GM11168 (cell line): ENCODE results near the gene ACBD5.
"Not testable (repeated sequence)": the region's sequence is repeated elsewhere in the genome, so short reads cannot be mapped to it uniquely, and the experiment has no call there.

Experiments
- in situ Hi-C: fragments of 300-500 bp; cut with MboI; formaldehyde crosslinking; loops from one replicate; pipeline ENCODE4 v1.12.0; 2022; ENCODE audit warnings: low sequenced_read_pairs; ENCODE audit not compliant: unreplicated experiment

The ACBD5 gene, protein sequence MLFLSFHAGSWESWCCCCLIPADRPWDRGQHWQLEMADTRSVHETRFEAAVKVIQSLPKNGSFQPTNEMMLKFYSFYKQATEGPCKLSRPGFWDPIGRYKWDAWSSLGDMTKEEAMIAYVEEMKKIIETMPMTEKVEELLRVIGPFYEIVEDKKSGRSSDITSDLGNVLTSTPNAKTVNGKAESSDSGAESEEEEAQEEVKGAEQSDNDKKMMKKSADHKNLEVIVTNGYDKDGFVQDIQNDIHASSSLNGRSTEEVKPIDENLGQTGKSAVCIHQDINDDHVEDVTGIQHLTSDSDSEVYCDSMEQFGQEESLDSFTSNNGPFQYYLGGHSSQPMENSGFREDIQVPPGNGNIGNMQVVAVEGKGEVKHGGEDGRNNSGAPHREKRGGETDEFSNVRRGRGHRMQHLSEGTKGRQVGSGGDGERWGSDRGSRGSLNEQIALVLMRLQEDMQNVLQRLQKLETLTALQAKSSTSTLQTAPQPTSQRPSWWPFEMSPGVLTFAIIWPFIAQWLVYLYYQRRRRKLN

DNA sequence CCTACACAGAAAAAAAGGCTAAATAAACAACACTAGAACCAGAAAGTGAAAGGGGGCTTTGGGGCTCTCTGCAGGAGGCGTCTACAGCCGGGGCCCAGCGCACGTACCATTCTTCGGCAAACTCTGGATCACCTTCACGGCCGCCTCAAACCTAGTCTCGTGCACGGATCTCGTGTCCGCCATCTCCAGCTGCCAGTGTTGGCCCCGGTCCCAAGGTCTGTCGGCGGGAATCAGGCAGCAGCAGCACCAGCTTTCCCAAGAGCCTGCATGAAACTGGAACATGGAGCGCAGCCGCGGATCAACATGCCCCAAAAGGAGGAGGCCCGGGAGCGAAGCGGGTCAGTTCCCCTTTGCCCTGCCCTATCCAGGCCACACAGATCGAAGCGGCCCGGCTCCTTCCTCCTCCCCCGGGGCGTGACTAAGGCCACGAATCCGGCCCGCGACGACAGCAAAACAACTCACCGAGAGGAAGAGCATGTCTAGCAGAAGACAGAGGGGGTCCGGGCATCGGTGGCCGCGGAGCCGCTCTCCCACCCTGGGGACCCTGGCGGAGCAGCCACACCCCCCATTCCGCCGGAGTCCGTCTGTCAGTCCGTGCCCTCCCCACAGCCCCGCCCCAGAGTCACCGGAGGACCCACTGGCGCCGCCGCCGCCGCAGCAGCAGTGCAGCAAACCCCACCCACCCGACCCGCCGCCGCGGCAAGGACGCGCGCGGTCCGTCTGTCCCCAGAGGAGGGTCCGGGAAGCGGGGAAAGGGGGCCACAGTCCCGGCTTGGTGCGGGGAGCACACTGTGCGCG lies at the start of gene ACBD5:
Gene ACBD5 (minus strand): TSS at position 586 of the 798 bp plus-strand sequence. CDS start 109 bp downstream, at position 477.
- in situ Hi-C loops: no loop called here

- in situ Hi-C loops: loop anchor here (10.0 kb wide), 1 partner anchor 680 kb away; no protein-coding TSS in a partner anchor
Measured at GRCh38 chr10:27285093-27285492, 44.5 kb upstream of the ACBD5 start.

GRCh38 chr10:27276581-27276980 lies 36.0 kb upstream of the ACBD5 start:
- in situ Hi-C loops: no loop called here

GRCh38 chr10:27266025-27266424 lies 25.4 kb upstream of the ACBD5 start:
- in situ Hi-C loops: not testable (repeated sequence)

DNA sequence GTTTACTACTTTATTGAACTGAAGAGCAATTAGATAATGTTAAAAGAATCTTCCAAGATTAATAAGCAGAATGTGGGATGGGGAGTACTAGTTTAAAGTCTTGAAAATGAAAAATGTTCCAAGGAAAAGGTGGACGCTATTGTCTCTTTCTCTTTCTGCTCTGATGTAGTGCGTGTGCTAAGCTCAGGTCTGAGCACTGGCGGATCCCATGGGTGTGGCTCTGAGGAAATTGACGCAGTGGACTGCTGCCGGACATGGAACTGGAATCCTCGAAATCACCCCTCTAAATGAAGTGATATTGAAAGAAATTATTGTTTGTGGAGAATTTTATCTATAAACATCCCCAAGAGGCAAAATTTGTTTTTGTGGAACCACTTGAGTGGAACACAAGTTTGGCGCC lies 22.2 kb upstream of the ACBD5 start:
- in situ Hi-C loops: not testable (repeated sequence)

- in situ Hi-C loops: no loop called here
Measured at GRCh38 chr10:27258838-27259812, 18.5 kb upstream of the ACBD5 start.

GRCh38 chr10:27258492-27258837 lies 17.9 kb upstream of the ACBD5 start:
- in situ Hi-C loops: no loop called here

DNA sequence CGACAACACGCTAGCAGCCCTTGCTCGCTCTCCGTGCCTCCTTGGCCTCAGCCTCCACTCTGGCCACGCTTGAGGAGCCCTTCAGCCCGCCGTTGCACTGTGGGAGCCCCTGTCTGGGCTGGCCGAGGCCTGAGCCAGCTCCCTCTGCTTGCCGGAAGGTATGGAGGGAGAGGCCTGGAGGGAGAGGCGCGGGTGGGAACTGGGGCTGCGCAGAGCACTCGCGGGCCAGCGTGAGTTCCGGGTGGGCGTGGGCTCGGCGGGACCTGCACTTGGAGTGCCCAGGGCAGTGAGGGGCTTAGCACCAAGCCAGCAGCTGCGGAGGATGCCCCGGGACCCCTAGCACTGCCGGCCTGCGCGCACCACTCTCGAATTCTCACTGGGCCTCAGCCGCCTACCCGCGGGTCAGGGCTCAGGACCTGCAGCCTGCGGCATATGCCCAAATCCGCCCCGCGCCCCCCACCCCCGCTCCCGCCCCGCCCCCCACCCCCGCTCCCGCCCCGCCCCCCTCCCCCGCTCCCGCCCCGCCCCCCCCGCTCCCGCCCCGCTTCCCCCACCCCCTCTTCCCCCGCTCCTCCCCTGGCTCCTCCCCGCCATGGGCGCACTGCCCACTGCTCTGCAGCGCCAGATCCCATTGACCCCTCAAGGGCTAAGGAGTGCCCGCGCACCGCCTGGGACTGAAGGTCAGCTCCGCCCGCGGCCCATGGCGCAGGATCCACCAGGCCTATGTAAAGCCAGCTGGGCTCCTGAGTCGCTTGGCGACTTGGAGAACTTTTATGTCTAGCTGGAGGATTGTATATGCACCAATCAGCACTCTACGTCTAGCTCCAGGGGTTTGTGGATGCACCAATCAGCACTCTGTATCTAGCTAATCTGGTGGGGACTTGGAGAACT lies 15.9 kb upstream of the ACBD5 start:
- in situ Hi-C loops: no loop called here

- in situ Hi-C loops: no loop called here
Measured at GRCh38 chr10:27253576-27253975, 13.0 kb upstream of the ACBD5 start.

DNA sequence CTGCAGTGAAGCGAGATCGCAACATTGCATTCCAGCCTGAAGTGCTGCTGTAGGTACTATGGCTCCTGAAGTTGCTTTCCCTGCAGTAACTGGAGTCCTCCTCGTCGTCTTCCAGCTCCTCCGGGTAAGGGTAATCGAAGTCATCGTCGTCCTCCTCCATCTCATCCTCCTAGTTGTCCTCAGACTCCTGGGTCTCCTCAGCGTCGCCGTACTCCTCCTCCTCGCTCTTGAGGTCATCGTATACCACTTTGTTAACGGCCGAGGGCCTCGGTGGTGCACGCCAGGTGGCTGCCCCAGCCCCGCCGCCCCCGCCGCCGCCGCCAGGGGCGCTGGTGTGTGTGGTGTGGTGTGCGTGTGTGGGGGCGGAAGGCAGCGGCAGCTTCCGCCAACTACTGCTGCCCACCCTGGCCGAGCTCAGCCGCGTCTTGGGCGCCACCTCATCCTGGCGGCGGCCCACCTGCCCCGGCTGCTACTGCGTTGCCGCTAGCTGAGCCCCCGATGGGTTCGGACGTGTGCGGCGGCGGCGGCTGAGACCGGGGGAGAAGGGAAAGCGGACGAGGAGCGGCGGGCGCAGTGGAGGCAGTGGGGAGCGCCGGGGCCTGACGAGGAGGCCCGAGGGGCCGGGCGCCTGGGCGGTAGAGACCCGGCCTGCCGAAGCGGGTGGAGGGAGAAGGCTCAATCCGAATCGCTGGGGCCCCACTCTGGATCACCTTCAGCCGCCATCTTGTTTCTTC lies 11.8 kb upstream of the ACBD5 start:
- in situ Hi-C loops: no loop called here

DNA sequence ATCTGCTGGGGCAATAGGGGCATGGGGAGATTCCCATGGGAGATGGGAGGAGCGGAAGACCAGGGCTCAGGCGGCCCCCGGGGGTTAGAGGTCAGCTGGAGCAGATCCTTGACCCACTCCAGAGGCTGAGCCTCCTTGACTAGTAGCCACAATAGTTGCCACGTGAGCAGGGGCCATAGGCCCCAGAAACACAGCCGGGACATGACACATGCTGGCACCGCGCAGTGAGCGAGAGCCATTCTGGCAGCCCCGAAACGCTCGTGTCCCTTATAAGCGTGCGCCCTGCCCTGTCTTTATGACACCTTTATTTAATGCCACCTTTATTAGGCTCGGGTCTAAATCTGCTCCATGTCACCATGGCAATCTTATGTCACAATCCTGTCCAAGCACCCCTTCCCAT lies 11.0 kb upstream of the ACBD5 start:
- in situ Hi-C loops: no loop called here

DNA sequence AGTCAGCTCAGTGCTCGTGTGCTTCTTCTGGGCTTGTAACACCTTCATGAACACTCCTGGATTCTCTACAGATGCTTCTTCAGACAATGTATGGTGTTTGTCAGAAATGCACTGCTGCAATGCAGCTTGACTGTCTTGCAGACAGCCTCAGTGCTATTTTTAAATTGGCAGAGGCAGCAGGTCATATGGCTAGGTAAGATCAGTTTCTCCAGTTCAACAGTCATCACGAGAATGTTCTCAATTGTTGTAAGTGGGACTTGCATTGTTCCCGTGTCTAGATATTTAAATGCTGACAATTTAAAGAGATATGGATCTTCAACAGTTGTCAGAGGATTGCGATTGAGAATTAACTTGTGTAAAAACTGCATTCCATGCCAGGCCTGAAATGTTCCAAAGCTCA lies 7.6 kb upstream of the ACBD5 start:
- in situ Hi-C loops: no loop called here

- in situ Hi-C loops: no loop called here
Measured at GRCh38 chr10:27247441-27247840, 6.8 kb upstream of the ACBD5 start.

DNA sequence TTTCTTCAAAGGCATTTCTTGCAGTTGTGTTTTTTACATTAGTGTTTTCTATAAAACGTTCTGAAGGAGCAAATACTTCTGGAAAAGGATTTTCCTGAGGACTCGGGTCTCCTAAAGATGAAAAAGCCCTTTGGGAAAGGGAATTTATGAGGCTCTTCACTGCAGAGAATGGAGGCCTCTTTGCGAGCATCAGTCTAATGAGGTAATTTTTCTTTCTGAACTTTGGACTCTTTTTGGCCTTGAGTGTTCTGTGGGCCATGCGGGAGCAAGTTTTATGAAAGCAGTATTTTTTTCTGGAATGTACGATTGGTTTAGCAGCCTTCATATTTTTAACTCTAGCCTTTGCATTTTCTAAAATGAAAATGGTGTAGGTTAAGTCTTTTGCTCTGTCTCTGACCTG lies 6.4 kb upstream of the ACBD5 start:
- in situ Hi-C loops: no loop called here

- in situ Hi-C loops: no loop called here
Measured at GRCh38 chr10:27245836-27246235, 5.2 kb upstream of the ACBD5 start.

DNA sequence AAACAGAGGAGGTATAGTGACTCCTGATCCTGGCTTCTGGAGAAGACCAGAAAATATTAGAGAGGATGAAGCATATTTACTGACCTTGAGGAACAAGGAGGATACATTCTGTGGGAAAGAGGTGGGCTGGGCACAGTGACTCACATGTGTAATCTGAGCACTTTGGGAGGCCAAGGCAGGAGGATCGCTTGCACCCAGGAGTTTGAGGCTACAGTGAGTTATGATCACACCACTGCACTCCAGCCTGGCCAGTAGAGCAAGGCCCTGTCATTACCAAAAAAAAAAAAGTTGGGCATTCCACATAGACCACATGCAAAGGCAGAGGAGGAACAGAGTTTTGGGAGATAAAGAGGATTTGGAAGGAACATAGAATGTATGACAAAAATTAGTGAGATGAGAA lies 4.4 kb upstream of the ACBD5 start:
- in situ Hi-C loops: no loop called here

GRCh38 chr10:27242951-27243551 lies 2.5 kb upstream of the ACBD5 start:
- in situ Hi-C loops: no loop called here

DNA sequence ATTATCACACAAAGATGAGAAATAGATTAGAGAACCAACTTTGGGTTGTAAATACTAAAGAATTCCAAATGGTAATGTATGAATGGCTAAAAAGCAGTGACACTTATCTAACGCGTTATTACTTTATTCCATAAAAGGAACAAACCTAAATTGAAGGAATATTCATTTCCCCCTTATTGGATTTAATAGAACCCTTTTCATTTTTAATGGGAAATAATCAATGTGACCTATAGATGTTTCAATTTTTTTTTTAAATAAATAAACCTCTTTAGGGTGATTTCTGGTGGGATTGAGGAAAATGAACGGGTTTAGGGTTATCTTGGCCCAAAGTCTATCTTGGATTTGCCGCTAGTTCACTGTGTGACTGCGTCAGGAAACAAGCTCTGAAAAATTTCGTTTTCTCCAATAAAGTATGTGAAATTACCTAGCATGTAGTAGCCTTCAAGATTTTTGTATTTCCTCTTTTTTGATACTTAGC lies 1.9 kb upstream of the ACBD5 start:
- in situ Hi-C loops: no loop called here
